ENCODE data around the gene MYMK.

The MYMK gene

DNA sequence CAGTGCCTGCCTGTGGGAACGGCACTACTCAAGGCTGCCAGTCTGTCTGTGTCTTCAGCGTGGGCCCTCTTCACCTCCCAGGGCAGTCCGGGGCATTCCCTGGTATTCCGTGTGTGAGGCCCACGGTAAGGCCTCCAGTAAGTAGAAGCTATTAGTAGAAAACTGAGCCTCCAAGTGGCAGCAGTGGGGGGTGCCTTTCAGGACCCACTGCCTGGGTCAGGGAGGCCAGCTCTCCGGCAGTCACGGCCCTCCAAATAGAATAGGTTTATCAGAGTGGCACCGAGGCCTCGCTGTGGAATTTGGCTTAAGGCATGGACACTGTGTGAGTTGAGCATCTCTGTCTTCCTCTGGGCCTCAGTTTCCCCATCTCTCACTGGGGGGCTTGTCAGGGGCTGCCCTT lies 32.8 kb upstream of the MYMK start:
- no peak for DNase-seq

DNA sequence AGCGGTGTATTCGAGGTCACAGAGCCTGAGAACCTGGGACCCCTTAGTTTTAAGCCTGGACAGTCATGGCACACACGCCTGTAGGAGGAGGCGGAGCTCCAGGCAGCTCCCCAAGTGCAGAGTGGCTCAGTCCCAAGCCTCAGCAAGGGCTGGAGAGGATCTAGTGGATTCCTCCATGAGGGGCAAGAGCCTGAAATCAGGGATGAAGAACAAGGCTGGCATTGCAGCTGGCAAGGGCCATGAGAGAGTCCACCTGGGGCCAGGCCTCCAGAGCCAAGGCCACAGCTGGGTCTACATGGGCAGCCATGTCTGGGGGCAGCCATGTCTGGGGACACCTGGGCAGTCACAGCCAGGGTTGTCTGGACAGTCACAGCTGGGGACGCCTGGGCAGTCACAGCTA lies 31.6 kb upstream of the MYMK start:
- no peak for DNase-seq

DNA sequence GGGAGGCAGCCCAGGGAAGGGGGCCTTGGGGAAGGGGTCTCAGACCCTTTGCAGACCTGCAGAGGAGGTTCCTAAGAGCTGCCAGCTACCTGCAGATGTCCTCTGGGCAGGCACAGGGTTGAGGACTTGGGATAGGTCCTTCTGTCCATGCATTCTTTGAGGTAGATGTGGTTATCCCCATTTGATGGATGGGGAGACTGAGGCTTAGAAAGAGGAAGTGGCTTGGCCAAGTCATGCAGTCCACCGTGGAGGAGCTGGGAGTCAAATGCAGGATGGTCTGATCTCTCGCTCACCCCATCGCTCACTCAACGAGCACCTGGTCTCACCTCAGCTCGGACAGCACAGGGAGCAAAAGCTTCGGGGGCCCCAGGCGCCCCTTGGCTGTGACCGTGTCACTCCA lies 30.0 kb upstream of the MYMK start:
- no peak for DNase-seq

DNA sequence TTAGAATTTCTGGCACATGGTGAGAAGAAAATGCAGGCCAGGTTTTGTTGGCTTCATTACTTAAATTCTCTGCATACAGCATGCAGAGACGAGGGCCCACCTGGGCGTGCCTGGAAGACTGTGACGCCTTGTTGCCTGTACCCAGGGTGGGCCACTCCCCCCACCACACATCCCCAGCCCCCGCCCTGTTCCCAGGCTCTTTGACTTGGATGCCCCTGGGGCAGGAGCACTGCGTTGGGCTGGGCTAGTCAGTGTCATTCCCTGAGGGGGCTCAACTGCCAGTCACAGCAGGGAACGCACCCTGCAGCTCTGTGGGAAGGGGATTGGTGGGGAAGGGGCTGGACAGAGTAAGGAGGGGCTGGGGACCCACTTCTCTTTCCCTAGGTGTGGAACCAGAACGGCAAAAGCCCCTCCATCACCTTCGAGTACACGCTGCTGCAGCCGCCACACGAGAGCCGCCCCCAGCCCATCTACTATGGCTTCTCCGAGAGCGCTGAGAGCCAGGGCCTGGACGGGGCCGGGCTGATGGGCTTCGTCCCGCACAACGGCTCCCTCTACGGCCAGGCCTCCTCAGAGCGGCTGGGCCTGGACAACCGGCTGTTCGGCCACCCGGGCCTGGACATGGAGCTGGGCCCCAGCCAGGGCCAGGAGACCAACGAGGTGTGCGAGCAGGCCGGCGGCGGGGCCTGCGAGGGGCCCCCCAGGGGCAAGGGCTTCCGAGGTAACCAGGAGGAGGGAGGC lies 29.4 kb upstream of the MYMK start:
- DNase-seq: no peak

DNA sequence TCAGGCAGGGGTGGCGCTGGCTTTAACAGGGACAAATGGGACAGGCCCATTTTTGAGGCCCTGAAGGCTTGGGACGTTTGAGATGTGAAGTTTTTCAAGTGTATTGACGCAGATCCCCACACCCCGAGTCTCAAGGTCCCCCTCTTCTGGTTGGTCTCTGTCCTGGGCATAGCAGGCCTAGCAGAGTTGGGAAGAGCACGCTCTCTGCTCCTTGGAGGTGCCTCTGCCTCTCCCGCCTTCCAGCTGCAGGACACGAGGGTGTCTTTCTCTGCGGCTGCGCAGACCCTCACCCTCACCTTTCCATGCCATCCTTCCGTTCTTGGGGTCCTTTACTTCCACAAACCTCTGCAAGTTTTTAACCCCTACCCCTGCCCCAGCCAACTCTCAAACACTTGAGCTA lies 28.4 kb upstream of the MYMK start:
- DNase-seq: no peak

DNA sequence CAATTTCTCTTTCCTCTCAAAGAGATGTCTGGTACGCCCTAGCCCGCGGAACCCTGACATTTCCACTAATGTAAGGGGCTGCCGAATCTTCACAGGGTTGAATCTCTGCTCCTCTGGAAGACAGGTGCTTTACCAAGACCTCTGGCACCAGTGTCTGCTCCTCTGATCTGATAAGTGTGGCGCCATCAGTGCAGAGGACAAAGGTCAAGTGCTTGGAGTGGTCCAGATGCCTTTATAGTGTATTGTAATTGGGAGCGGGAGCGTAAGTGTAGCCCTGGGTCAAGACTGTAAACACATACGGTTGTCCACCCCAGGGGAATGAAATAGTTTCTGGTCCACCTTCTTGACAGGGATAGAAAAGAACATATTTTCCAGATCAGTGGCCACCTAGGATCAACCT lies 27.5 kb upstream of the MYMK start:
- DNase-seq: no peak

DNA sequence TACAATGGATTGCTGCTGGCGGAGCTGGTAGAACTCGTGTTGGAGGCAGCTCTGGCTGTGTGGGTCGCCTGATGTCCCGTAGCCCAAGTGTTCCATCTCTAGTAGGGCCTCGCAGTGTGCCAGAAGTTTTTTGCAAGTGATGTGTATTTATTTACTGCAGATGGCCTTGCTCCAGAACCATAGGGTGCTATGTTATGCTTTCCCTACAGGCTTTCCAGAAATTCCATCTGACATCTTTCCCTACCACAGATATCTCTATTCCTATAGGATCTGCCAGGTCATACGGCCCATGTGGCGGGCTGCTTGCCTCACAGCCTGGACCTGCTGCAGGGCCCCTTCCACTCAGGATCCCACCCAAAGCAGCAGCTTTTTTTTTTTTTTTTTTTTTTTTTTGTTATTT lies 26.7 kb upstream of the MYMK start:
- DNase-seq: no peak

DNA sequence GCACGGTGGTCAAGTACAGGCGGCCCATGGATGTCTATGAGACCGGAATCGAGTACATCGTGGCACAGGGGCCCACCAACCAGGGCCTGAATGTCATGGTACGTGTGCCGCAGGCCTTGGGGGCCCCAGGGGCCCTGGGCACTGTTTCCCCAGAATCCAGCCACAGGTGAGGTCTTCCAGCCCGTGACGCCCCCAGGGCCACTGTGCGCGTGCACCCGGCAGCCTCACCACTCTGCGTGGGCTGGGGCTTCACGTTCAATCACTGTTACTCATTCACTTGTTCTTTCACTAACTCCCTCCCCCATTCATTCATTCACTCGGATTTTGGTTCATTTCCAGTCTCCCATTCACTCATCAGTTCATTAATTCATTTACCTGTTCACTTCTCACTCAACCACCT lies 22.4 kb upstream of the MYMK start:
- no peak for DNase-seq

DNA sequence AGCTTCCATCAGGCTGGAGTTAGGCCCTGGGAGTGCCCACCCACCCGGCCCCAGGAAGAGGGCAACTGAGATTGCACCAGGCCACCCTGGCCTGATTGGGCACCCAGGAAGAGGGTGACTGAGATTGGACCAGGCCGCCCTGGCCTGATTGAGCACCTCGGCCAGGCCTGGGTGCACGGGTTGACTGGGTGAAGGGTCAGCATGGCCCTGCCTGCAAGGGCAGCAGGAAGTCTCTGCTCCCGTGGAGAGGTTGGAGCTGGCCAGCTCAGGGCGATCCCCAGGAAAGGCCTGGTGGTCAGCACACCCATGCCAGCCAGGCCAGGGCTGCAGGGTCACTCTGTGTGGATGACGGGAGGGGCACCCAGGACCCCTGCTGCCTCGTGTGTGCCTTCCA lies 21.5 kb upstream of the MYMK start:
- no peak for DNase-seq

DNA sequence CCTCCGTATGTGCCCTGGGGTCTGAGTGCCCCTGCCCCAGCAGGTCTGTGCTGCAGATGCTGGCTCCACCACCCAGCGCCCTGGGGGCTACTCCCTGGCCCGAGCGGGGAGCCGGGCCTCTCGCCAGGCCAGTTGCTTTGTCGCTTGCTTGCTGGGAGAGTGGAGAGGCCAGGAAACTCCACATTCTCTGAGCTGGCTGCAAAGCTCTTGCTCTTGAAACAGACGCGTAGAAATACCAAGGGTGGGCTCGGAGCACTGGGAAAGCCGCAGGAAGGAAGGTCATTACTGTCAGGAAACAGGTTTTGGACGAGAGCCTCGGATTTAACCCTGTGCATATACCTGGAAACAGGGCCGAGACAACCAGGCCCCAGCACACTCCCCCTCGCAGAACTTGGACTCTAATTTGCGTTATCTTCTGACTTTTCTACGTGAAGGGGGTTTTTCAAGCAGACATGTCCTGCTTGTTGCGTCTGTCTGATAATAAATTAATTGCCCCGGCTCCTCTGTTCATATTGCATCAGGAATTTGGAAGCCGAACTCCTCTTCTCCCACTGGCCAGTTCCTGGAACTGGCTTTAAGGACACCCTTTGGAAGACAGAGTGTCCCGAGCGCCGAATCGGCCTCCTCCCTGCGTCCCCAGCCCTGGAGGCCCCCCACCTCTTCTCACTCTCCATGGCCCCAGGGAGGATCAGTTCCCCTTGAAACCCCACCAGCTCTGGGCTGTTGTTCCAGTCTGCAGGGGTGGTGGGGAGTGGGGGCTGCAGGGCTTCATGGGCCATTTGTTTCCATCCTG lies 20.9 kb upstream of the MYMK start:
- DNase-seq: no peak

DNA sequence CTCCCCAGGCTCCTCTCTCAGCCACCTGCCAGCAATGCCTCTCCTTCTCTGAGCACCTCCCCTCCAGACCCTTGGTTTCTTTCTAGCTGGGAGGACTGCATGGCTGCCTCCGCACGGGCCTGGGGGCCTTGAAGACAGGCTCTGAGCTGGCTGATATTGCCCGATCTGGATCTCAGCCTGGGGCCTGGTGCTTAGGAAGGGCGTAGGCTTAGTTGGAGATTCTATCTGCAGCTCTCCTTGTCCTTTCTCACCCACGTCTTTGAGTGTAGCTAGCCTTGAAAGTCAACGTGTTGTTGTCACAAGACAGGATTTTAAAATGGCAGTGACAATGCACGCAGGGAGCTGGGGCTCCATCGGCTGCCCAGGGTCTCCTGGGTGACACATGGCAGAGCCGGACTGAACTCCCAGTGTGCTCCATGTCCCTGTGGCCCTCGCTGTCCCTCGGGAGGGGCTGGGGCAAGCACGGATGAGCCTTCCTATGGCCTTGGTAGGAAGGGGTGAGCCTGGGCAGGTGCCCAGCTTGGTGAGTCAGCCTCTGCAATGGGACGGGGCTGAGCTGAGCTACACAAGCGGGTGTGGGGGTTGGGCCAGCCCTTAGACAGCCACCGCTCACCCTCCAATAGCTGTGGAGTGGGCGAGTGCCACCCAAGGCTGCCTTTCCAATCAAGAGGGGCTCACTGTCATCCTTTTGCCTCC lies 19.2 kb upstream of the MYMK start:
- DNase-seq: no peak

DNA sequence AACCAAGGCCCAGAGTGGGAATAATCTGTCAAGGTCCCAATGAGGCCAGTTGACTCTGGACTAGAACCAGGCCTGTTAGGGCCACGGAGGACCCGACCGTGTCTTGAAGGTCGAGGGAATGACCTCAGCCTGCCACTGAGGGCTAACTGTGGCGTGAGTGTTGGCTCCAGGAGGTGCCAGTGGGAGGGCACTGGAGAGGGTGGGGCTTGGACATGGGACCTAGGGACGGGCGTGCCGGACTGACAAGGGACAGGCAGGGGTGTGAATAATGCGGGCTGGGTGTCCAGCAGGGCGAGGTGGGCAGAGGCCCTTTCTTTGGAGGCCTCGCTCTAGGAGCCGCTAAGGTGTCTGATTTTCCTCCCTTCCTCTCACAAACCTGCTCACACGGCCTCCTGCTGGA lies 17.2 kb upstream of the MYMK start:
- DNase-seq: no peak

DNA sequence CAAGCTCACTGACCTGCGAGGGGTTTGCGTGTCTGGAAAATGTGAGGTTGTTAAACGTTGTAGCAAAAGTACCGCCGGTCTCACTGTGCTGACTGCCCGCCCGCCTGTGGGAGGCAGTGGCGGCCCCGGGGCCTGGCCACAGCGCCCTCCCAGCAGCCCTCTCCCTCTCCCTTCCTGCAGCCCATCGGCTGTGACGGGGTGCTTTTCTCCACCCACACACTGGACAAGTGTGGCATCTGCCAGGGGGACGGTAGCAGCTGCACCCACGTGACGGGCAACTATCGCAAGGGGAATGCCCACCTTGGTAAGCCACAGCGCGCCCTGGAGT lies 15.9 kb upstream of the MYMK start:
- DNase-seq: no peak

DNA sequence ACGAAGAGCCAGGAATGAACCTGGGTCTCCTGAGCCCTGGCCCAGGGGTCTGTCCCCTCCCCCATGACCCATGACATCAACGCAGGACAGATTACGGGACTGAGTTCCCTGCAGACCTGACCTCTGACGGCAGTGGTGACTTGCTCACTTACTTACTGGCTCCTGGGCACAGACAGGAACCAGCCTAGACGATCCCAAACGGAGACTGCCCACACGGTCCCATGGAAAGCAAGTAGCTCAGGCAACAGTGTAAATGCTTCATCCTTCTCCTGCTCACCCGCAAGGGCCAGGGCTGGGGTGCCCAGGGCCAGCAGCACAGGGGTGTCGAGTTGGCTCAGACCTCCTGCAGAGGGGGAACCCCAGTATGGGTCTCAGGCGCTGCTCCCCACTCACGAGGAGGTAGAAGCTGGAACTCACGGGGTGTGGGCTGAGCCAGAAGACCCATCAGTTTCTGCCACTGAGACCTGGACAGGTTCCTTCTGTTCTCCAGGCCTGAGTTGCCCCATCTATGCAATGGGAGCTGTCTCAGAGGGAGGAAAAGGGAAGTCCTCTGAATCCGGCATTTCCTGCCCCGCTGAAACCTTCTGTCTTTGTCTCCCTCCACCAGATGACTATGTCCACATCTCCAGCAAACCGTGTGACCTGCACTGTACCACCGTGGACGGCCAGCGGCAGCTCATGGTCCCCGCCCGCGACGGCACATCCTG lies 15.4 kb upstream of the MYMK start:
- DNase-seq: no peak

DNA sequence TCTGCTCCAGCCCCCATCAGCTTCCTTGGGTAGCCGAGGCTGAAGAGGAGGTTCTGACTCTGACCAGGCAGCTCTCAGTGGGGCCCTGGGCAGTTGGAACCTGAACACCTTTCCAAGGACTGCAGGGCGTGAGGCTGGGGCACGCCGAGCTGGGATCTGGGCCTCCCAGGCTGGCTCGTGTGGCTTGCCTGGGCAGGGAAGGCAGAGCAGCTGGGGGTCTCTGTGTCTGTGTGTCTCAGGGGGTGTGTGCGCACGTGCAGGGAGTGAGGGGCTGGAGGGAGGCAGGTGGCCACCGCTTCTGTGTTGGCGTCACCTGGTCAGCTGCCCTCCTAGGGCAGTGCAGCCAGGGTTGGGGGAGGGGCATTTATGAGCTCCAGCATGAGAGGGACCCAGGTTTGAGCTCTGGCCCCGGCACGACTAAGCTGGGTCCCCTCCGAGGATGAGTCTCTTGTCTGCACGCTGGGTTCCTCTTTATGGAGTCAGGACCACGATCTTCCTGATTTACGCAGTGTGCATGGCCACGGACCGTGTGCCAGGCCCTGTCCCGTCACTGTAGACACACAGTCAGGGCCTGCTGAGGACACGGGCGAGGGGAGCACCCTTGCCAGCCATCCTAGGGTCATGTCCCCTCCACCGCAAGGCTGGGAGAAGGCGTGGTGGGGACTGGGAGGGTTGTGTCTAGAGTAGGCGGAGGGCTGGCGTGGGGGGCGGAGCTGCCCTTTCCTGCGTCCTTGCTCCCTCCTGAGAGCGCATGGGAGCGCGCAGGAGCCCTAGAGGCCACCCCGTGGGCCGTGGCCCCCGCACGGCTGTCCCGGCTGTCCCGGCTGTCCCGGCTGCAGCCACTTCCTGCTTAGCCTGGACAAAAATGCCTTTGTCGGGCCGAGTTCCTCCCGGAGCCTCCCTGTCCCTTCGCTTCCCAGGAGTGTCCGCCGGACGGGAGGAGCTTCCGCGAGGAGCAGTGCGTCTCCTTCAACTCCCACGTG lies 14.4 kb upstream of the MYMK start:
- no peak for DNase-seq

DNA sequence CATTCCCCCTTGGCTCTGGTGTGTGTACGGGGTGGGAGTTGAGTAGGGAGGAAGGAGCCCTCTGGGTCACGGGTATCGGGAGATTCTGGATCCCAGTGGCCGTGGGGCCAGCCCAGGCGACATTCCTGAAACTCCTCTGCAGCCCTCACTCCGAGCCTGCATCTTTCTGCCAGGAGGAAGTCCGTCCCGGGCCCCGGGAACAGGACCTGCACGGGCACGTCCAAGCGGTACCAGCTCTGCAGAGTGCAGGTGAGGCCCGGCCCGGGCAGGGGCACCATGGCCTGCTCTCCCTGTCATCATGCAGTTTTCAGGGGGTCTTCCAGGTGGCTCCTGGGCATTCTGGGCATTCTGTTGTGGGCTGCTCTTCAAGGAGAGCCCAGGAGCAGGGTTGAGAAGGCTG lies 13.4 kb upstream of the MYMK start:
- DNase-seq: no peak

DNA sequence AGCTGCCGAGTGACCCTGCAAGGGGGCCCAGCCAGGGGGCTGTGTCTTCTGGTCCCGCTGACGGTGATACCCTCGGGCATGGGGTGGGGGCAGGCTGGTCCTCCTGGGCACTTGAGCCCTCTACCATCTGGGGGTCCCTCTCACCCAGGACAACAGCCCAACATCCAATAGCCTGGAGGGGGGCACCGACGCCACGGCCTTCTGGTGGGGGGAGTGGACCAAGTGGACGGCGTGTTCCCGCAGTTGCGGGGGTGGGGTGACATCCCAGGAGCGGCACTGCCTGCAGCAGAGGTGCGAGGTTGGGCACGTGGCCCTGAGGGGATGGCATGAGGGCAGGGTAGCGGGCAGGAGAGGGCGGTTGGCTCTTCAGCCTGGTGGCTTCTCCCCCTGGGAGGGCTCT lies 12.5 kb upstream of the MYMK start:
- no peak for DNase-seq

DNA sequence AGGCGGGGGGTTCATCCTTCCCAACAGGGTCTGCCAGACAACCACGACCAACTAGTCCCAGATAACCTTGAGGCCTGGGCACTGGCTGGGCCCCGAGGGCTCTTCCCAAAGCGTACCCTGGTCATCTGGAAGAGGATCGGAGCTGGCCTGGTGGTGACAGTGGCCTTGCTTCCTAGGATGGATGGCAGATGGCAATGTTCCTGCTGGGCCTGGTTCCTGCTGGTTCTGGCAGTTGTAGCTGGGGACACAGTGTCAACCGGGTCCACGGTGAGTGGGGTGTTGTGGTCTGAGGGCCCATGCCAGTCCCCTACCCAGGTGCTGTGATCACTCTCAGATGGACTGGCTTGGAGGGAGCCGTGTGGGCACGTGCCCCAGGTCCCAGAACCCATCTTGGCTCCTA lies 11.8 kb upstream of the MYMK start:
- no peak for DNase-seq

DNA sequence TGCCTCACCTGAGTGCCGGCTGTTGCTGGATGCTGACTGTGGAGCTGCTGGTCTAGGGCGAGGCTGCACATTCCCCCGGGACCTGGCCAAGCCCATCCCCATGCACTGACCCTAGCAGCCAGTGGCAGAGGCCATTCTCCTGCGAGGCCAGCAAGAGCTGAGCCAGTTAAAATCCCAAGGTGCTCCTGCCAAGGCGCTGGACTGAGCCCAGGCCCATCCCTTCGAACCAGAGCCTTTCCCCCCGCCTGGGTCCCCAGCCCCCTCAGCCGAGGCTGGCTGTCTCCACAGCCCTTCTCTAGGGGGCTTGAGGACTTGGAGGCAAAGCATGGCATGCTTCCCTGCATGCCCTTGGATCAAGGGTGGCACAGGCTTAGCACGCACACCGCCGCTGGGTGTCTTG lies 11.3 kb upstream of the MYMK start:
- no peak for DNase-seq

DNA sequence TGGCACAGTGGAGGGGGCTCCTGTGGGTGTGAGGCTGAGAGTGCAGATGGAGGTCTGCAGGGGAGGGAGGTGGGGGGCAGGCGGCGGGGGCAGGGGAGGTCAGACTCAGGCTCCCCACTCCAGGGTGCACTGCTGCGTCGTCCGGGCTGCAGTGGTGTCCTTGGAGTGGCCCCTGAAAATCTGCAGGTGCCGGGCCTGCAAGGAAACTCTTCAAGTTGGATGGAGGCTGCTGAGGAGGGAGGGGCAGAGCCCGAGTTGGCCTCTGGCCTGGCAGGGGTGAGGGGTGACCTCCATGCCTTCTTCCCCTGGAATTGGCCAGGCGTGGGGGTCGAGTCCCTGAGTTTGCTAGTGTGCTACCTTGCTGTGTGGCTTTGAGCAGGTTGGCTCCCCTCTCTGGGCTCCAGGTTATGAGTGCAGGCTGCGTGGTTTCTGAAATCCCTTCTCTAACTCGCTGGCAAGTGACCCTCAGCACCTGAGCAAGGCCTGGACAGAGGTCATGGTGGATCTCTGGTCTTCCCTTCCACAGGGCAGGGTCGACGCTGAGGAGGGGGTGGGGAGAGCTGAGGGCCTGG lies 10.6 kb upstream of the MYMK start:
- no peak for DNase-seq

DNA sequence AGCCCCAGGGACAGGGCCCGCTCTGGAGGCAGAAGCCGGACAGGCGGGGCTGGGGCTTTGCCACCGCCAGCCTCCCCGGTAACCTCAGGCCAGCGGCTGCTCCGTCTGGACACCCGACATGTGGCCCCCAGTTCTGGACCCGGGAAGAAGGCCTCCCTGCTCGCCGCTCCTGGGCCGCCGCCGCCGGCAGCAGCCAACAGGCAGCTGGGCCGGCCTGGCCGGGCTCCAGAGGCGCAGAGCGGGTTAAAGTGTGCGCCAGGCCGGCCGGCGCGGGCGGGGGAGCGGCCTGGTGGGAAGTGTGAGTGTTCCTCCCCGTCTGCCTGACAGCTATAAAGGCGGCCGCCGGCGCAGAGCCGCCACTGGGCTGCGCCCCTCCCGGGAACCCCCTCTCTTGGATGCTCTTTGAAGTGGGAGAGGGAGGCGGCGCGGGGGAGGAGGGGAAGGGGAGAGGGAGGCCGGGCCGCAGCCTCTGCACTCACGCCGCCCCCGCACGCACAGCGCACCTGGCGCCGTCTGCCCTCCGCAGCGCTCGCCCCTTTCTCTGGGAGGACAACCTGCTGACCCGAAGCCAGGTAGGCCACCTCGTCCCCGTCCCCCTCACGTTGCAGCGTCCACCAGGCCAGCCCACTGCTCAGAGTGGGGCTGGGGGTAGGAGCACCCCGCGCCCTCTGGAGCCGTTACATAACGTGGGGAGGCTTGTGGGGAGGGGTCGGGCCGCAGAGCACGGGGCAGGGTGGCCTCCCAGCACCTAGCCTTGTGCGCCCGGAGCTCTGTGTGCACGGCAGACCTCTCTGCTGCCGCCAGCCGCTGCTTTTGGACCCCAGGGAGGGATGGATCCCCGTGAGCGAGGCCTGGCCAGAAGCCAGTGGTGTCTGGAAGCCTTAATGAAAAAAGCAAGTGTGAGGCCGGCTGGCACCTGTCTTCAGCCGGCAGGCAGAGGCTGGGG lies 9.9 kb upstream of the MYMK start, which contains the start of gene ADAMTSL2:
Gene ADAMTSL2, plus strand, starts transcription at position 359 of the 946 bp plus-strand sequence. CDS start 2,009 bp downstream, outside the sequence.
- peak; percentile 86 for DNase-seq
